Measurements from ENCODE around the gene CLMP.
"Not testable (repeated sequence)": the region's sequence is repeated elsewhere in the genome, so short reads cannot be mapped to it uniquely, and the experiment has no call there.

CLMP gene

GRCh38 chr11:123164732-123165450, 30.2 kb downstream of the CLMP start:
- DNase-seq, result no peak

GRCh38 chr11:123163621-123164020, 31.4 kb downstream of the CLMP start:
- no peak for DNase-seq

- no peak for DNase-seq
These were observed 33.5 kb downstream of the CLMP start for GRCh38 chr11:123161376-123162030.

GRCh38 chr11:123159183-123159857, 35.7 kb downstream of the CLMP start:
- DNase-seq, result no peak

- DNase-seq, result no peak
These were observed 36.7 kb downstream of the CLMP start for GRCh38 chr11:123158033-123159003.

GRCh38 chr11:123152951-123153350, 42.1 kb downstream of the CLMP start:
- DNase-seq, result no peak

- not testable (repeated sequence) for DNase-seq
These were observed 42.7 kb downstream of the CLMP start for GRCh38 chr11:123152346-123152745.

GRCh38 chr11:123151796-123152195, 43.3 kb downstream of the CLMP start:
- DNase-seq, result no peak

GRCh38 chr11:123151366-123151765, 43.7 kb downstream of the CLMP start:
- DNase-seq, result no peak

GRCh38 chr11:123150882-123151281, 44.2 kb downstream of the CLMP start:
- no peak for DNase-seq

GRCh38 chr11:123148965-123149364, 46.1 kb downstream of the CLMP start:
- DNase-seq, result no peak

- peak; percentile 63 for DNase-seq
These were observed 49.4 kb downstream of the CLMP start for GRCh38 chr11:123145661-123146060.

GRCh38 chr11:123145220-123145619, 49.8 kb downstream of the CLMP start:
- DNase-seq, result no peak

GRCh38 chr11:123144707-123145106, 50.3 kb downstream of the CLMP start:
- no peak for DNase-seq

- DNase-seq, result no peak
These were observed 51.1 kb downstream of the CLMP start for GRCh38 chr11:123143921-123144320.

GRCh38 chr11:123143476-123143875, 51.6 kb downstream of the CLMP start:
- no peak for DNase-seq

- no peak for DNase-seq
These were observed 55.8 kb downstream of the CLMP start for GRCh38 chr11:123139206-123139605.

- DNase-seq, result no peak
These were observed 57.4 kb downstream of the CLMP start for GRCh38 chr11:123137431-123138224.

- DNase-seq, result no peak
These were observed 59.1 kb downstream of the CLMP start for GRCh38 chr11:123135863-123136446.

GRCh38 chr11:123132881-123133280, 62.2 kb downstream of the CLMP start:
- no peak for DNase-seq

- not testable (repeated sequence) for DNase-seq
These were observed 62.8 kb downstream of the CLMP start for GRCh38 chr11:123132034-123132766.

Data from NCI-H1694 (cell line).